Panc1 (cell line): Measurements from ENCODE around the gene SKP1. TPM values are rescaled to one million over a fixed set of nuclear protein-coding genes. Genes with fewer than 3 reads are reported as not detected.

Source experiments
- ATAC-seq: fragments of 200-7000 bp; cut with Tn5 transposase; 2 replicates; pipeline ENCODE4 v1.9.1; 2020; ENCODE audit warnings: mild to moderate bottlenecking, moderate library complexity
- BruUV-seq: library from RNA; stranded (reverse); fragments of 400-500 nt; replicated peaks from 2 replicates; lab custom pipeline; 2021; lab: Mats Ljungman, UMichigan
- CTCF ChIA-PET: fragments of 300-600 bp; sonication (Branson Sonifier 250); formaldehyde crosslinking; loops from one replicate; lab custom pipeline; 2022; ENCODE audit warnings: antibody characterized with exemption; lab: Charles Lee
- POLR2A ChIA-PET: fragments of 300-600 bp; sonication (Branson Sonifier 250); formaldehyde crosslinking; loops from one replicate; lab custom pipeline; 2022; ENCODE audit warnings: antibody characterized with exemption; lab: Charles Lee
- DNase-seq: peaks from one replicate; pipeline ENCODE4 v3.0.0-alpha.2; 2010; ENCODE audit warnings: low read depth, low spot score
- H3K27ac ChIP-seq: 2 replicates; pipeline ENCODE4 v1.5.1; 2011; ENCODE audit warnings: mild to moderate bottlenecking, low read length, inconsistent platforms
- H3K27me3 ChIP-seq: fragments of 200-500 bp; sonication (Bioruptor generic); 2 replicates; pipeline ENCODE4 v1.6.0; 2014; ENCODE audit warnings: low read length, inconsistent platforms; ENCODE audit not compliant: control insufficient read depth, insufficient read depth
- H3K36me3 ChIP-seq: fragments of 200-500 bp; sonication (Bioruptor generic); 2 replicates; pipeline ENCODE4 v1.5.1; 2014; ENCODE audit warnings: inconsistent platforms, mild to moderate bottlenecking, low read length, moderate library complexity; ENCODE audit not compliant: control insufficient read depth, insufficient read depth
- H3K4me1 ChIP-seq: 2 replicates; pipeline ENCODE4 v1.5.1; 2011; ENCODE audit warnings: inconsistent platforms, mild to moderate bottlenecking, low read length, moderate library complexity; ENCODE audit not compliant: control insufficient read depth, insufficient read depth
- H3K4me3 ChIP-seq, 2 experiments: 2 replicates each; pipeline ENCODE4 v1.5.1; 2011 to 2012; ENCODE audit warnings: low read depth in 2 of 2, low read length in 2 of 2, mild to moderate bottlenecking in 2 of 2, inconsistent platforms in 1 of 2, moderate library complexity in 1 of 2
- H3K9me3 ChIP-seq: fragments of 200-500 bp; sonication (Bioruptor generic); 2 replicates; pipeline ENCODE4 v1.5.1; 2014; ENCODE audit warnings: low read depth, mild to moderate bottlenecking, inconsistent platforms, low read length, moderate library complexity; ENCODE audit not compliant: control insufficient read depth, insufficient read depth
- POLR2AphosphoS5 ChIP-seq: IDR thresholded peaks from 2 replicates; pipeline ENCODE4 v1.6.1; 2012; ENCODE audit warnings: mild to moderate bottlenecking, low read depth, low read length, moderate library complexity
- SIN3A ChIP-seq: IDR thresholded peaks from 2 replicates; pipeline ENCODE4 v1.6.1; 2012; ENCODE audit warnings: low read depth, mild to moderate bottlenecking, low read length, moderate library complexity, borderline replicate concordance; ENCODE audit not compliant: insufficient read depth
- TCF7L2 ChIP-seq: IDR thresholded peaks from 2 replicates; pipeline ENCODE4 v1.6.1; 2011; ENCODE audit warnings: mild to moderate bottlenecking, low read depth, low read length, inconsistent platforms
- in situ Hi-C: cut with HindIII; loops from 2 replicates; pipeline ENCODE4 v1.10.0; 2016; ENCODE audit warnings: low sequenced_read_pairs, low pct_unique_long_range_greater_than_20kb
- intact Hi-C: fragments of 100-400 bp; cut with micrococcal nuclease; formaldehyde crosslinking; loops from one replicate; pipeline ENCODE4 v1.10.0; 2022; ENCODE audit not compliant: unreplicated experiment
- total RNA-seq: library from RNA; stranded (reverse); gene quantifications from one replicate; pipeline ENCODE4 v1.2.1, GENCODE V29; 2021; ENCODE audit not compliant: unreplicated experiment
- TF ChIP-seq, protein P1 (sequence below), 2 experiments: IDR thresholded peaks; 2 replicates each; pipeline ENCODE4 v1.6.1; 2011 to 2012; ENCODE audit warnings: low read depth in 2 of 2, control low read depth in 1 of 2, low read length in 1 of 2, mild to moderate bottlenecking in 1 of 2, moderate library complexity in 1 of 2; ENCODE audit not compliant: insufficient read depth in 1 of 2
- TF ChIP-seq, protein P2 (sequence below): fragments of 450-650 bp; IDR thresholded peaks from 2 replicates; pipeline ENCODE4 v1.5.1; 2017; ENCODE audit warnings: mild to moderate bottlenecking

SKP1 gene
- total RNA-seq, 1 experiment from 2014 or later: 301 TPM

DNA sequence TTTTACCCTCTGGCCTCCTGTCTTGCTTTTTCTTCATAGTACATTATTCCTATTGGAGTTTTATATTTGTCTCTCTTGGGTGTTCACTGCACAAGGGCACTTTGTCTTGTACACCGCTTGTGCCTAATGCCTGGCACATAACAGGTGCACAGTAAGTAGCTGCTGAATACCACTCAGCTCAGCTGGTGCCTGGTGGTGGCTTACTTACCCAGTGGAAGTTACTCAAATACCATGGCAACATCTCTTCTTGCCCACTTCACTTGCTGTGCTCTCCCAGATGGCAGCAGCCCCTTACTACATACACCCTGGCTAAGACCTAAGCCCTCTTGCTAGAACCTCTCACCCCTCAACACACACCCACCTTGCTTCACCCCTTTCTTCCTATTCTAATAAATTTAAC is 11.3 kb upstream of the SKP1 start:
- no peak for ATAC-seq

DNA sequence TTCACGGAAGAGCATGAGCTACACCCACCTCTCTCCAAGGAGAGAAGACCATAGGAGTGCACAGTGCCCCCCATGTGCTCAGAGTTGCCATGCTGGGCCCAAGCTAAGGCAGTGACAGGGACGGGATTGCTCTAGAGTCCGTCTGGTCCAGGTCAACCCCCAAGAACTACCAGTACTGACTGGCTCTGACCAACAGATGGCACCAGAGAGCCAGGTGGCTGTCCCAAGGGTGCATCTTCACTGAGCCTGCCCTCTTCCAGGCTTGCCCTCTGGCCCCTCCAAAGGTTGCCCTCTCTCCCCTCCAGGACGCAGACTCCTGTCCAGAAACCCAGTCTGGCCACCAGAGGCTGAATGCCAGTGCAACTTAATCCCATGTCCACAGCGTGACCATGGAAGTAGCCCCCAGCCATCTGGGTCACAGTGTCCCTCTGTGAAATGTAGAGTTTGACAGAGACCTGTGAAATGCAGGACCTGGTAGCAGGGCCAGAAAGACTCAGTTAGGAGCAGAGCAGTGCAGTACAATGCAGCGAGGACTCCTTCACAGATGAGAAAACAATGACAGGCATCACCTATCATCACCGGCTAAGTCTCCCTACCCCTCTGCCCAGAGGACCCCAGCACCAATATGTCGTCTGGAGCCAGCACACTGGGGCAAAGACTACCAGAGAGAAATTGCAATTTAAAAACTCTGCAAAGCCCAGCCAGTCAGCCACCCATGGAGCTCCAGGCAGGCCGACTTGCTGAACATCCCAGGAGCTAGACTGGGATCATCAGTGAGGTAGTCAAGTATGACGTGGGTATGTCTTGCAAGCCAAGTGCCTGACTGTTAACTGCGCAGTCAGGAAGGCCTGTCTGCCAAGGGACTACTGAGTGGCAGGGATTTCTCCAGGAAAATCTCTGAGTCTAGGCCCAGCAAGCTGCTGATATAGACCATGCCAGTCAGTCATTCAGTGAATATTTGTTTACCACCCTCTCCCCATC is 7.7 kb upstream of the SKP1 start:
- BruUV-seq: no TSS peak
- DNase-seq (peak; percentile 70), ATAC-seq (peak; percentile 94)
- ChIA-PET CTCF (interaction anchor here (0.6 to 1.3 kb wide), 5 partner anchors 30 to 194 kb away, joined by 3 to 7 read pairs (median 3); no protein-coding TSS in a partner anchor), POLR2A (no interaction called here)
- intact Hi-C loops (loop anchor here (1.0 kb wide), 1 partner anchor 105 kb away; no protein-coding TSS in a partner anchor), in situ Hi-C loops (no loop called here)
- H3K27me3 ChIP-seq: no peaks in the 10 kb centered on the region
- no peaks in the 10 kb centered on the region; the same call in 1 of the 2 replicates for H3K4me1 ChIP-seq
- H3K4me3 ChIP-seq: no peak overlapping the region
- no peaks in the 10 kb centered on the region for H3K36me3 ChIP-seq
- no peaks in the 10 kb centered on the region for H3K9me3 ChIP-seq
- TF ChIP-seq, protein P1, sequence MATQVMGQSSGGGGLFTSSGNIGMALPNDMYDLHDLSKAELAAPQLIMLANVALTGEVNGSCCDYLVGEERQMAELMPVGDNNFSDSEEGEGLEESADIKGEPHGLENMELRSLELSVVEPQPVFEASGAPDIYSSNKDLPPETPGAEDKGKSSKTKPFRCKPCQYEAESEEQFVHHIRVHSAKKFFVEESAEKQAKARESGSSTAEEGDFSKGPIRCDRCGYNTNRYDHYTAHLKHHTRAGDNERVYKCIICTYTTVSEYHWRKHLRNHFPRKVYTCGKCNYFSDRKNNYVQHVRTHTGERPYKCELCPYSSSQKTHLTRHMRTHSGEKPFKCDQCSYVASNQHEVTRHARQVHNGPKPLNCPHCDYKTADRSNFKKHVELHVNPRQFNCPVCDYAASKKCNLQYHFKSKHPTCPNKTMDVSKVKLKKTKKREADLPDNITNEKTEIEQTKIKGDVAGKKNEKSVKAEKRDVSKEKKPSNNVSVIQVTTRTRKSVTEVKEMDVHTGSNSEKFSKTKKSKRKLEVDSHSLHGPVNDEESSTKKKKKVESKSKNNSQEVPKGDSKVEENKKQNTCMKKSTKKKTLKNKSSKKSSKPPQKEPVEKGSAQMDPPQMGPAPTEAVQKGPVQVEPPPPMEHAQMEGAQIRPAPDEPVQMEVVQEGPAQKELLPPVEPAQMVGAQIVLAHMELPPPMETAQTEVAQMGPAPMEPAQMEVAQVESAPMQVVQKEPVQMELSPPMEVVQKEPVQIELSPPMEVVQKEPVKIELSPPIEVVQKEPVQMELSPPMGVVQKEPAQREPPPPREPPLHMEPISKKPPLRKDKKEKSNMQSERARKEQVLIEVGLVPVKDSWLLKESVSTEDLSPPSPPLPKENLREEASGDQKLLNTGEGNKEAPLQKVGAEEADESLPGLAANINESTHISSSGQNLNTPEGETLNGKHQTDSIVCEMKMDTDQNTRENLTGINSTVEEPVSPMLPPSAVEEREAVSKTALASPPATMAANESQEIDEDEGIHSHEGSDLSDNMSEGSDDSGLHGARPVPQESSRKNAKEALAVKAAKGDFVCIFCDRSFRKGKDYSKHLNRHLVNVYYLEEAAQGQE (IDR thresholded peaks at IDR 0.05; ENCODE audit: insufficient read depth in 1 of 2, low read depth in 2 of 2, low read length in 1 of 2): no peak
- TF ChIP-seq, protein P2, sequence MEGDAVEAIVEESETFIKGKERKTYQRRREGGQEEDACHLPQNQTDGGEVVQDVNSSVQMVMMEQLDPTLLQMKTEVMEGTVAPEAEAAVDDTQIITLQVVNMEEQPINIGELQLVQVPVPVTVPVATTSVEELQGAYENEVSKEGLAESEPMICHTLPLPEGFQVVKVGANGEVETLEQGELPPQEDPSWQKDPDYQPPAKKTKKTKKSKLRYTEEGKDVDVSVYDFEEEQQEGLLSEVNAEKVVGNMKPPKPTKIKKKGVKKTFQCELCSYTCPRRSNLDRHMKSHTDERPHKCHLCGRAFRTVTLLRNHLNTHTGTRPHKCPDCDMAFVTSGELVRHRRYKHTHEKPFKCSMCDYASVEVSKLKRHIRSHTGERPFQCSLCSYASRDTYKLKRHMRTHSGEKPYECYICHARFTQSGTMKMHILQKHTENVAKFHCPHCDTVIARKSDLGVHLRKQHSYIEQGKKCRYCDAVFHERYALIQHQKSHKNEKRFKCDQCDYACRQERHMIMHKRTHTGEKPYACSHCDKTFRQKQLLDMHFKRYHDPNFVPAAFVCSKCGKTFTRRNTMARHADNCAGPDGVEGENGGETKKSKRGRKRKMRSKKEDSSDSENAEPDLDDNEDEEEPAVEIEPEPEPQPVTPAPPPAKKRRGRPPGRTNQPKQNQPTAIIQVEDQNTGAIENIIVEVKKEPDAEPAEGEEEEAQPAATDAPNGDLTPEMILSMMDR: peak; percentile 96
- H3K27ac ChIP-seq: no peak overlapping the region

More for the DNA sequence above, 11.3 kb upstream of the SKP1 start:
- TF ChIP-seq, protein P1 (IDR thresholded peaks at IDR 0.05; ENCODE audit: insufficient read depth in 1 of 2, low read depth in 2 of 2, low read length in 1 of 2): no peak
- no peak for TF ChIP-seq TCF7L2
- TF ChIP-seq POLR2AphosphoS5: no peak
- TF ChIP-seq, protein P2: no peak
- no peak for TF ChIP-seq SIN3A
- no peaks in the 10 kb centered on the region for H3K27me3 ChIP-seq
- POLR2A ChIA-PET: no interaction called here
- no peaks in the 10 kb centered on the region for H3K36me3 ChIP-seq
- no peaks in the 10 kb centered on the region for H3K9me3 ChIP-seq
- CTCF ChIA-PET: interaction anchor here (0.6 to 1.5 kb wide), 2 partner anchors 102 to 191 kb away, joined by 3 to 5 read pairs; no protein-coding TSS in a partner anchor
- intact Hi-C loops: no loop called here
- H3K4me1 ChIP-seq: no peaks in the 10 kb centered on the region; the same call in 1 of the 2 replicates
- BruUV-seq: no TSS peak
- in situ Hi-C loops: no loop called here
- no peak overlapping the region for H3K27ac ChIP-seq
- no peak for DNase-seq
- H3K4me3 ChIP-seq: no peak overlapping the region
